Activated T-cell treated with anti-CD3 and anti-CD28 coated beads, Interleukin-2, amount 50 U/mL, for 1 hour (primary cell): ENCODE results near the gene ACSBG1.
"Not testable (repeated sequence)": the region's sequence is repeated elsewhere in the genome, so short reads cannot be mapped to it uniquely, and the experiment has no call there.

Source experiments
- DNase-seq: peaks from one replicate; pipeline ENCODE4 v3.0.0-alpha.2; 2020

Gene ACSBG1

GRCh38 chr15:78249131-78249530 lies 14.8 kb upstream of the ACSBG1 start:
- DNase-seq, result no peak

GRCh38 chr15:78247911-78248310 lies 13.5 kb upstream of the ACSBG1 start:
- DNase-seq, result no peak

DNA sequence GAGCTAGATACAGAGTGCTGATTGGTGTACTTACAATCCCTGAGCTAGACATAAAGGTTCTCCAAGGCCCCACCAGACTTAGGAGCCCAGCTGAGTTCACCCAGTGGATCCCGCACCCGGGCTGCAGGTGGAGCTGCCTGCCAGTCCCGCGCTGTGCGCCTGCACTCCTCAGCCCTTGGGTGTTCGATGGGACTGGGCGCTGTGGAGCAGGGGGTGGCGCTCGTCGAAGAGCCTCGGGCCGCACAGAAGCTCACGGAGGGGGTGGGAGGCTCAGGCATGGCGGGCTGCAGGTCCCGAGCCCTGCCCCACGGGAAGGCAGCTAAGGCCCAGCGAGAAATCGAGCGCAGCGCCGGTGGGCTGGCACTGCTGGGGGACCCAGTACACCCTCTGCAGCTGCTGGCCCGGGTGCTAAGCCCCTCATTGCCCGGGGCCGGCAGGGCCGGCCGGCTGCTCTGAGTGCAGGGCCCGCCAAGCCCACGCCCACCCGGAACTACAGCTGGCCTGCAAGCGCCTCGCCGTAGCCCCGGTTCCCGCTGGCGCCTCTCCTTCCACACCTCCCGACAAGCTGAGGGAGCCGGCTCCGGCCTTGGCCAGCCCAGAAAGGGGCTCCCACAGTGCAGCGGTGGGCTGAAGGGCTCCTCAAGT lies 11.7 kb upstream of the ACSBG1 start:
- not testable (repeated sequence) for DNase-seq

DNA sequence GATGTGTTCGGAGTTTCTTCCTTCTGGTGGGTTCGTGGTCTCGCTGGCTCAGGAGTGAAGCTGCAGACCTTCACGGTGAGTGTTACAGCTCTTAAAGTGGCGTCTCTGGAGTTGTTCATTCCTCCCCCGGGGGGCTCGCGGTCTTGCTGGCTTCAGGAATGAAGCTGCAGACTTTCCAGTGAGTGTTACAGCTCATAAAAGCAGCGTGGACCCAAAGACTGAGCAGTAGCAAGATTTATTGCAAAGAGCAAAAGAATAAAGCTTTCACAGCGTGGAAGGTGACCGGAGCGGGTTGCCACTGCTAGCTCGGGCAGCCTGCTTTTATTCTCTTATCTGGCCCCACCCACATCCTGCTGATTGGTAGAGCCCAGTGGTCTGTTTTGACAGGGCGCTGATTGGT lies 11.0 kb upstream of the ACSBG1 start:
- DNase-seq, result not testable (repeated sequence)

GRCh38 chr15:78244893-78245292 lies 10.5 kb upstream of the ACSBG1 start:
- no peak for DNase-seq

GRCh38 chr15:78244101-78244500 lies 9.7 kb upstream of the ACSBG1 start:
- no peak for DNase-seq

DNA sequence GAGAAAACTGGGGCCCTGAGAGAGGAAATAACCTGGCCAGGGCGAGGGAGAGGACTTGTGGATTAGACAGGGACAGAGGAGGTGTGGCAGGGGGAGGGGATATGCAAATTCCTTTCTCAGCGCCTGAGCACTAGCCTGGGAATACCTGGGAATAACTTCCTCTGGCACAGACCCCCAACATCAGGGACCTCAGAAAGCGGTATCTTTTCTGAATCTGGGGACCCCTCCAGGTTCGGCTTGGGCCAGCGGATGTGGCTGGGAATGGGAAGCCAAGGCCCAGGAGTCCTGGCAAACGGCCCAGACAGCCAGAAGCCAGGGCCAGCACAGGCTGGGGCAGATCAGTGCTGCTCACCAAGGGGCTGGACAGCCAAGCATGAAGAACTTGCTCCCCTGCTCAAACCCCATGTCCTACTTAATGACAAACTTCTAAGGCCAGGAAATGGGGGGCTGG lies 9.2 kb upstream of the ACSBG1 start:
- no peak for DNase-seq

GRCh38 chr15:78243058-78243457 lies 8.7 kb upstream of the ACSBG1 start:
- no peak for DNase-seq

GRCh38 chr15:78242128-78242527 lies 7.8 kb upstream of the ACSBG1 start:
- DNase-seq, result no peak

- peak; percentile 84 for DNase-seq
These were observed 6.7 kb upstream of the ACSBG1 start for GRCh38 chr15:78241017-78241416.

DNA sequence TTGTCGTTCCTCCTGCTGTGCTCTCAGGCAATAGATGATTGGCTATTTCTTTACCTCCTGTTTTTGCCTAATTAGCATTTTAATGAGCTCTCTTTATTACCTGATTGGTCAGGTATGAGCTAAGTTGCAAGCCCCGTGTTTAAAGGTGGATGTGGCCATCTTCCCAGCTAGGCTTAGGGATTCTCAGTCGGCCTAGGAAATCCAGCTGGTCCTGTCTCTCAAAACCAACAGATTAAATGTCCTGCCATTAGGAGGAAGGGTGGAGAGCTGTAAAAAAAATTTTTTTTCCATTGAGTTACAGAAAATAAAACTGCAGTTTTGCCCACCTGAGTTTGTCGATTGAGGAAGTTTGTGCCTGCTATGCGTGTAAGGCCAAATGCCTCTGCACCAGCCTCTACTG lies 5.4 kb upstream of the ACSBG1 start:
- no peak for DNase-seq

DNA sequence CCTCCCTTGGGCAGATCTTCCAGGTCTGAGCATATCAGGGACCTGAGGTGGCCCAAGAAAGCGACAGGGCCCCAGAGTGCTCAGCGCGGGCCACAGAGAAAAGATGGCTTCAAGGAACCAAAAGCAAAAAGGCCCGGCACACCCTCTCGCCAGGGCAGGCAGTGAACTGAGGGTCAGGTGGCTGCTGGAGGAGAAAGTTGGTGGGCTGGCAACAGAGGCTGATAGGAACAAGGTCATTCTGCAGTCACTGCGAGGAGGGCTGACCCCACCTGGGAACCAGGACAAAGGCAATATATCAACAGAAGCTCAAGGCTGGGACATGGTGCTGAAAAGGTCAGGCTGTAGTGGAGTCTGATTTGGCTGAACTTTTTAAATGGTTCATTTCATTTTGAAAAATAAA lies 2.8 kb upstream of the ACSBG1 start:
- no peak for DNase-seq

DNA sequence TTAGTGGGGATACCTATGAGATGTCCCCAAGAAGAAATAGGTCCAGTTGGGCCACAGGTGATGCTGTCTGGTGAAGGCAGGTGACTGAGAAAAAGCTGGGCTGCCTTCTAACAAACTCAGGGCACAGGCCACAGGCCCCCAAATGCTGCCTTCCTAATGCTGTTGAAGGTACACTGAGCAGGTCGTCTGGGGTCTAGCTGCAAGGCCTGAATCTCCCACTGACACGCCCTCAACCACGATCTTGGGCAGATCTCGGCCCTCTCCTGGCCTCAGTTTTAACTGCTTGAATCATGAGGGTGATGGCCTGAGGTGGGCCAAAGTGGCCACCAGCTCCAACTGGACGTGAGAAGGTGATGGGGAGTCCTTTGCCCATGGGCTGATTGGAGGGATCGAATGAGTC lies 2.1 kb upstream of the ACSBG1 start:
- DNase-seq, result no peak

DNA sequence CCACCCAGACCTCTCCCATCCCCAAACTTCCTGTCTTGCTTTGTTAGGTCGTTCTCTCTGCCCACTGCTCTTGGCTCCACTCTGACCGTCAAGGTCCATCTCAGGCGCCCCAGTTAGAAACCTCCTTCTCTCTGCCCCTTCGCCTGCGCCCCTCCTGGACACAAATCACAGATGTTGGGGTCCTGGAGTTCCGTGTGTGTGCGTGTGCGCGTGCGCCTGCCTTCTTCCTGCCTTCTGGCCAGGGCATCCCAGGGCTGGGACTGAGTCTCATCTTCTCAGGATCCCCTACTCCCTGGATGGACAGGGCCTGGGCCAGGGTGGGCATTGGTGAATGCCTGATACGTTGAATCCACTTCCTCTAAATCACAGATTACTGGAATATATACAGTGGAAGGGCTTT lies 869 bp downstream of the ACSBG1 start:
- no peak for DNase-seq

DNA sequence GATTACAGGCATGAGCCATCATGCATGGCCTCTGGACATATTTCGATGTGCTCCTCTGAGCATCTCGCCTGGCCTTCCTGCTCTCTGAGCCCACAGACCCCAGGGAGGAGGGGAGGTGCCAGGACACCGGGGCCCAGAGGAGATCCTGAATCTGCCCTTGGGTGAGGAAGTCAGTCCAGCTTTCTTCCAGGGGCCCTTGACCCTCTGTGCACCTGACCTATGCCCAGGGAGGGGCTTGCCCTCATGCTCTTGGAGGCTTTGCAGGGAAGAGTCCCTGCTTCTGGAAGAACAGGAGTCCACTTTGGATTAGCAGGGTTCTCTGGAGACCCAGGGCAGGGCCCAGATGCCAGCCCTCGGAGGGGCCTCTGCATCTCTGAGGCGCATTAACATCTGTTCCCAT lies 1.4 kb downstream of the ACSBG1 start:
- DNase-seq, result no peak

DNA sequence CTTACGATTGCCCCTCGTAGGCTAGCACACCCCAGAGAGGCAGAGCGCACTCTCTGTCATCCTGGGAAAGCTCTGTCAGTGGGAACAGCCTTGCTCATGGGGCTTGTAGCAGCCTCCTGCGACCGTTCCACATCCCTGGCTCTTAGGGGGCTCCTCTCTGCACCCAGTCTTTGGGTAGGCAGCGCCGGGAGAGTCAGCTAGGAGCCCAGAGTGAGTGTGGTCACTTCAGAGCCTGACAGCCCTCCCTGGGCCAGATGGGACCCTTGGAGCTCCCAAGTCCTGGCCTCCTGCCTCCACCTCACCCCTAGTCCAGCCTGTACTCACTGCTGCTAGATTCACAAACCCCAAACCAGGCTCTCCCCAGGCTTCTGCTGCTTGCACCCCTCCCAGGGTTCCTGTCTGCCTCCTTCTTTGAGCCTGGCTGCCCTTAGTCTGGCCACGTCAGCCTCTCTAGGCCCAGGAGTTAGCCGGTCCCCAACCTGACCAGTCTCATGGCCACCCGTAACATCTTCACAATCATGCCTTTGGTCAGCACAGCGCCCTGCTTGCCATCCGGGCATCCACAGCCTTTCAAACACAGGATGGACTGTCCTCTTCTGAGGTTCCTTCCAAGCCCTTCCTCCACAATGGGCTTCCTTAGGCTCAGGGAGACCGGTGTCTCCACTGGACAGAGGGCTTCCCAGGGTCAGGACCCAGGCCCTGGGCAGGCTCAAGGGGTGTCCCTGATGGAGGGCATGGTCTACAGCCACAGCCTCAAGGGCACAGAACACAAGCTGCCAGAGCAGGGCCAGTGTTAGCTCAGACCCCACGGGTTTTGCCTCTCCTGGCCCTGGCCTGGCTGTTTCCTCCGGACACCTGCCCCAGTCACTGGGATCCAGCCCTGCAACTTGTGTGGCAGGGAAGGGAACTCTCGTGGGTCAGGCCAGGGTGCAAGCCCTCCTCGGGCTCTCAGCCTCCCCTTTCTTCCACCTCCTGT lies 4.6 kb downstream of the ACSBG1 start:
- no peak for DNase-seq

- no peak for DNase-seq
These were observed 5.9 kb downstream of the ACSBG1 start for GRCh38 chr15:78228356-78228996.

DNA sequence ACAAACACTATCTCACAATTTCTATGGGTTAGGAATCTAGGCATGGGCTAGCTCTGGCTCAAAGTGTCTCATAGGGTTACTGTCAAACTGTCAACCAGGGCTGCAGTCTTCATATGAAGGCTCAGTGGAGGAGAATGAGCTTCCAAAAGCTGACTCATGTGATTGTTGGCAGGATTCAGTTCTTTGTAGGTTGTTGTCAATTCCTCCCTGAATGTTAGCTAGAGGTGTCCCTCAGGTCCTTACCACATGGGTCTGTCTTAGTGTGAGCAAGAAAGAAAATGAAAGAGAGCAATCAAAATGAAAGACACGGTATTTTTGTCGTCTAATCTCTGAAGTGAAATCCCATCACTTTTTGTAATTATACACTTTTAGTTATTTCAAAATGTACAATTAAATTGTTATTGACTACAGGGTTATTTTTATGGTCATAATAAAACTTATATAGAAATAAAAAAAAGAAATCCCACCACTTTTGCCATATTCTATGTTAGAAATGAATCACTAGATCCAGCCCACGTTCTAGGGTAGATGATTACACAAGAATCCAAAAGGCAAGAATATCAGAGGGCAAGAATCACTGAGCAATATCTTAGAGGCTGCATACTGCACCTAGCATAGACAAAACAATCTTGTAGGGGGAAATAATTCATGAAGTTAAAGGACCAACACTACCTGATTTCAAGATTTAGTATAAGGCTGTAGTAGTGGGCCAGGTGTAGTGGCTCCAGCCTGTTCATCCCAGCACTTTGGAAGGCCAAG lies 8.4 kb downstream of the ACSBG1 start:
- DNase-seq, result no peak

- no peak for DNase-seq
These were observed 10.3 kb downstream of the ACSBG1 start for GRCh38 chr15:78224023-78224411.

DNA sequence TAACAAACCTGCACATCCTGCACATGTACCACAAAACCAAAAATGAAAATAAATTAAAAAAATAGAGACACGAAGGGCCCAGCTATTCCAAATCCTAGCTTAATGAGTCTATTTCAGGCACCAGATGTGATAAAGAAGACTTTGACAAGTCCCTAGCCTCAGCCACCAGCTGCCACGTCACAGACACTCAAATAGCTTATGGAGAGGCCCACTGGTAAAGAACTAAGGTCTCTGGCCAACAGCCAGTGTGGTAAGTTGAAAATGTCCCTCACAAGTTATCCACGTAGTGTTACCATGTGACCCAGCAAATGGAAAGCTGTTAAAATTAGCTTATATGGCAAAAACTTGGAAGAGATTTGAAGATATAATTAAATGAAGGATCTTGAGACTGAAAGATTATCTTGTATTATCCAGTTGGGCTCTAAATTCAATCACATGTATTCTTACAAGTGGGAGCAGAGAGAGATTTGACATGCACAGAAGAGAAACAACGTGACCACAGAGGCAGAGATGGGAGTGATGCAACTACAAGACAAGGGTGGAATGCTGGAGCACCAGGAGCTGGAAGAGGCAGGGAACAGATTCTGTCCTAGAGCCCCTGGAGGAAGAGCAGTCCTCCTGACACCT lies 10.9 kb downstream of the ACSBG1 start:
- DNase-seq, result no peak

GRCh38 chr15:78222745-78223395 lies 11.5 kb downstream of the ACSBG1 start:
- no peak for DNase-seq

DNA sequence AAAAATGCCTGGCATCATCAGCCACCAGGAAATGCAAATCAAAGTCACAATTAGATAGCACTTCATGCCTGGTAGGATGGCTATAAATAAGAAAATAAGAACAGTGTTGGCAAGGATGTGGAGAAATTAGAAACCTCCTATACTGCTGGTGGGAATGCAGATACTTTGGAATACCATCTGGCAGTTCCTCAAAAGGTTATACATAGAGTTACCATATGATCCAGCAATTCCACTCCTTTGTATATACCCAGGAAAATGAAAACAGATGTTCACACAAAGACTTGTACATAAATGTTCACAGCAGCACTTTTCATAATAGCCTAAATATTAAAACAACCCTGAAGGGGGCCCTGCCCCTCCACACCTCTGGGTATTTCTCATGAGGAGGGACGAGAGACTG lies 13.7 kb downstream of the ACSBG1 start:
- no peak for DNase-seq
